Measurements from ENCODE around the gene DDX43. TPM values are rescaled to one million over a fixed set of nuclear protein-coding genes. Genes with fewer than 3 reads are reported as not detected.

The DDX43 gene
- total and polyA plus RNA-seq, 10 of the 15 experiments (the other 5 are each of a cell fraction or from before 2014, with no cell fraction given) = 0.12 TPM; not detected in 9

- WGBS (ENCODE audit: insufficient coverage, insufficient replicate concordance, low lambda C conversion rate, missing lambda C conversion rate) = 55% methylated on average over 9 of the region's 9 CpGs
- DNase-seq (ENCODE audit: low read depth, low spot score) (no peak), FAIRE-seq (no peak), ATAC-seq (no peak)
- ChIA-PET SMC1A (ENCODE audit: uncharacterized antibody, unreplicated experiment) (no interaction called here), POLR2A (no interaction called here), CTCF (interaction anchor here (0.7 kb wide), 1 partner anchor 34 kb away, joined by 3 read pairs; no protein-coding TSS in a partner anchor), RAD21 (ENCODE audit: unreplicated experiment) (no interaction called here)
- no peak overlapping the region for H3K27ac ChIP-seq (ENCODE audit: control insufficient read depth, insufficient read depth)
- H3K27me3 ChIP-seq (replicated peaks in 1 of 2; ENCODE audit: control insufficient read depth in 2 of 2, insufficient read depth in 2 of 2, low read length in 1 of 2) = 0 out of 4 replicates have a peak, but pooled peaks cover 0 to 3% of the 10 kb centered on the region in 2 experiments
- intact Hi-C loops (cut with micrococcal nuclease; ENCODE audit: unreplicated experiment) = no loop called here
- in situ Hi-C loops (cut with MboI) = no loop called here
- no peaks in the 10 kb centered on the region for H3K9me3 ChIP-seq (replicated peaks; ENCODE audit: control insufficient read depth, insufficient read depth, low read length)
- no peaks in the 10 kb centered on the region for H3K4me1 ChIP-seq (ENCODE audit: control insufficient read depth, insufficient read depth, low read length)
- no peak overlapping the region for H2AFZ ChIP-seq (ENCODE audit: control insufficient read depth, low read depth, low read length)
- H3K36me3 ChIP-seq (ENCODE audit: control insufficient read depth in 2 of 2, insufficient read depth in 2 of 2, low read length in 1 of 2) = no peaks in the 10 kb centered on the region
- no peaks in the 10 kb centered on the region for H4K20me1 ChIP-seq (ENCODE audit: control insufficient read depth, insufficient read depth)
- H3K9ac ChIP-seq (ENCODE audit: control insufficient read depth, insufficient read depth, low read length) = no peak overlapping the region
- no peak overlapping the region for H3K4me2 ChIP-seq (ENCODE audit: control insufficient read depth, insufficient read depth)
- H3K79me2 ChIP-seq (ENCODE audit: control insufficient read depth, insufficient read depth, low read length) = no peaks in the 10 kb centered on the region
- H3K4me3 ChIP-seq = no peak overlapping the region
- BruUV-seq (replicated peaks) = no TSS peak
- TF ChIP-seq, protein P1, sequence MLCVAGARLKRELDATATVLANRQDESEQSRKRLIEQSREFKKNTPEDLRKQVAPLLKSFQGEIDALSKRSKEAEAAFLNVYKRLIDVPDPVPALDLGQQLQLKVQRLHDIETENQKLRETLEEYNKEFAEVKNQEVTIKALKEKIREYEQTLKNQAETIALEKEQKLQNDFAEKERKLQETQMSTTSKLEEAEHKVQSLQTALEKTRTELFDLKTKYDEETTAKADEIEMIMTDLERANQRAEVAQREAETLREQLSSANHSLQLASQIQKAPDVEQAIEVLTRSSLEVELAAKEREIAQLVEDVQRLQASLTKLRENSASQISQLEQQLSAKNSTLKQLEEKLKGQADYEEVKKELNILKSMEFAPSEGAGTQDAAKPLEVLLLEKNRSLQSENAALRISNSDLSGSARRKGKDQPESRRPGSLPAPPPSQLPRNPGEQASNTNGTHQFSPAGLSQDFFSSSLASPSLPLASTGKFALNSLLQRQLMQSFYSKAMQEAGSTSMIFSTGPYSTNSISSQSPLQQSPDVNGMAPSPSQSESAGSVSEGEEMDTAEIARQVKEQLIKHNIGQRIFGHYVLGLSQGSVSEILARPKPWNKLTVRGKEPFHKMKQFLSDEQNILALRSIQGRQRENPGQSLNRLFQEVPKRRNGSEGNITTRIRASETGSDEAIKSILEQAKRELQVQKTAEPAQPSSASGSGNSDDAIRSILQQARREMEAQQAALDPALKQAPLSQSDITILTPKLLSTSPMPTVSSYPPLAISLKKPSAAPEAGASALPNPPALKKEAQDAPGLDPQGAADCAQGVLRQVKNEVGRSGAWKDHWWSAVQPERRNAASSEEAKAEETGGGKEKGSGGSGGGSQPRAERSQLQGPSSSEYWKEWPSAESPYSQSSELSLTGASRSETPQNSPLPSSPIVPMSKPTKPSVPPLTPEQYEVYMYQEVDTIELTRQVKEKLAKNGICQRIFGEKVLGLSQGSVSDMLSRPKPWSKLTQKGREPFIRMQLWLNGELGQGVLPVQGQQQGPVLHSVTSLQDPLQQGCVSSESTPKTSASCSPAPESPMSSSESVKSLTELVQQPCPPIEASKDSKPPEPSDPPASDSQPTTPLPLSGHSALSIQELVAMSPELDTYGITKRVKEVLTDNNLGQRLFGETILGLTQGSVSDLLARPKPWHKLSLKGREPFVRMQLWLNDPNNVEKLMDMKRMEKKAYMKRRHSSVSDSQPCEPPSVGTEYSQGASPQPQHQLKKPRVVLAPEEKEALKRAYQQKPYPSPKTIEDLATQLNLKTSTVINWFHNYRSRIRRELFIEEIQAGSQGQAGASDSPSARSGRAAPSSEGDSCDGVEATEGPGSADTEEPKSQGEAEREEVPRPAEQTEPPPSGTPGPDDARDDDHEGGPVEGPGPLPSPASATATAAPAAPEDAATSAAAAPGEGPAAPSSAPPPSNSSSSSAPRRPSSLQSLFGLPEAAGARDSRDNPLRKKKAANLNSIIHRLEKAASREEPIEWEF (IDR thresholded peaks at IDR 0.05; ENCODE audit: insufficient replicate concordance, low read depth, low read length) = no peak
- TF ChIP-seq SIN3A (IDR thresholded peaks at IDR 0.05; ENCODE audit: low read depth, low read length) (no peak), NFYA (IDR thresholded peaks at IDR 0.05; ENCODE audit: borderline replicate concordance, low read depth, low read length) (no peak), KDM1A (IDR thresholded peaks at IDR 0.05; ENCODE audit: borderline replicate concordance) (no peak), CHD1 (IDR thresholded peaks at IDR 0.05; ENCODE audit: low read depth, low read length) (no peak), POU2F2 (IDR thresholded peaks at IDR 0.05; ENCODE audit: borderline replicate concordance, low read depth, low read length) (no peak), IRF3 (IDR thresholded peaks at IDR 0.05) (no peak), SP1 (IDR thresholded peaks at IDR 0.05; ENCODE audit: low read depth, low read length) (no peak), MEF2A (IDR thresholded peaks at IDR 0.05; ENCODE audit: insufficient read depth, low read depth, low read length) (no peak), CBX5 (IDR thresholded peaks at IDR 0.05; ENCODE audit: low read depth) (no peak)
- TF ChIP-seq, protein P2, sequence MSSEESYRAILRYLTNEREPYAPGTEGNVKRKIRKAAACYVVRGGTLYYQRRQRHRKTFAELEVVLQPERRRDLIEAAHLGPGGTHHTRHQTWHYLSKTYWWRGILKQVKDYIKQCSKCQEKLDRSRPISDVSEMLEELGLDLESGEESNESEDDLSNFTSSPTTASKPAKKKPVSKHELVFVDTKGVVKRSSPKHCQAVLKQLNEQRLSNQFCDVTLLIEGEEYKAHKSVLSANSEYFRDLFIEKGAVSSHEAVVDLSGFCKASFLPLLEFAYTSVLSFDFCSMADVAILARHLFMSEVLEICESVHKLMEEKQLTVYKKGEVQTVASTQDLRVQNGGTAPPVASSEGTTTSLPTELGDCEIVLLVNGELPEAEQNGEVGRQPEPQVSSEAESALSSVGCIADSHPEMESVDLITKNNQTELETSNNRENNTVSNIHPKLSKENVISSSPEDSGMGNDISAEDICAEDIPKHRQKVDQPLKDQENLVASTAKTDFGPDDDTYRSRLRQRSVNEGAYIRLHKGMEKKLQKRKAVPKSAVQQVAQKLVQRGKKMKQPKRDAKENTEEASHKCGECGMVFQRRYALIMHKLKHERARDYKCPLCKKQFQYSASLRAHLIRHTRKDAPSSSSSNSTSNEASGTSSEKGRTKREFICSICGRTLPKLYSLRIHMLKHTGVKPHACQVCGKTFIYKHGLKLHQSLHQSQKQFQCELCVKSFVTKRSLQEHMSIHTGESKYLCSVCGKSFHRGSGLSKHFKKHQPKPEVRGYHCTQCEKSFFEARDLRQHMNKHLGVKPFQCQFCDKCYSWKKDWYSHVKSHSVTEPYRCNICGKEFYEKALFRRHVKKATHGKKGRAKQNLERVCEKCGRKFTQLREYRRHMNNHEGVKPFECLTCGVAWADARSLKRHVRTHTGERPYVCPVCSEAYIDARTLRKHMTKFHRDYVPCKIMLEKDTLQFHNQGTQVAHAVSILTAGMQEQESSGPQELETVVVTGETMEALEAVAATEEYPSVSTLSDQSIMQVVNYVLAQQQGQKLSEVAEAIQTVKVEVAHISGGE (CRISPR knock-in tag; IDR thresholded peaks at IDR 0.05) = no peak
- TF ChIP-seq, protein P3, sequence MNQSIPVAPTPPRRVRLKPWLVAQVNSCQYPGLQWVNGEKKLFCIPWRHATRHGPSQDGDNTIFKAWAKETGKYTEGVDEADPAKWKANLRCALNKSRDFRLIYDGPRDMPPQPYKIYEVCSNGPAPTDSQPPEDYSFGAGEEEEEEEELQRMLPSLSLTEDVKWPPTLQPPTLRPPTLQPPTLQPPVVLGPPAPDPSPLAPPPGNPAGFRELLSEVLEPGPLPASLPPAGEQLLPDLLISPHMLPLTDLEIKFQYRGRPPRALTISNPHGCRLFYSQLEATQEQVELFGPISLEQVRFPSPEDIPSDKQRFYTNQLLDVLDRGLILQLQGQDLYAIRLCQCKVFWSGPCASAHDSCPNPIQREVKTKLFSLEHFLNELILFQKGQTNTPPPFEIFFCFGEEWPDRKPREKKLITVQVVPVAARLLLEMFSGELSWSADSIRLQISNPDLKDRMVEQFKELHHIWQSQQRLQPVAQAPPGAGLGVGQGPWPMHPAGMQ (IDR thresholded peaks at IDR 0.05; ENCODE audit: borderline replicate concordance) = no peak
Measured at GRCh38 chr6:73364549-73364948, 30.1 kb upstream of the DDX43 start.
